GM18909 (cell line): Measurements from ENCODE around the gene CYP4F11.
"Not testable (repeated sequence)": the region's sequence is repeated elsewhere in the genome, so short reads cannot be mapped to it uniquely, and the experiment has no call there.

Source experiments
- ATAC-seq: cut with Tn5 transposase; IDR thresholded peaks from one replicate; pipeline ENCODE4 v1.9.1; 2021; ENCODE audit warnings: mild to moderate bottlenecking; ENCODE audit not compliant: unreplicated experiment, poor library complexity

Gene CYP4F11

GRCh38 chr19:15934332-15935078, at the start of gene CYP4F11:
TSS of gene CYP4F11 (minus strand) at chr19:15934529. CDS start at chr19:15934408, 121 bp downstream.
- ATAC-seq: no peak

GRCh38 chr19:15979293-15979692, 45.0 kb upstream of the CYP4F11 start:
- ATAC-seq: no peak

GRCh38 chr19:15977690-15978089, 43.4 kb upstream of the CYP4F11 start:
- no peak for ATAC-seq

- ATAC-seq: no peak
Measured at GRCh38 chr19:15976836-15977689, 42.7 kb upstream of the CYP4F11 start.

- no peak for ATAC-seq
Measured at GRCh38 chr19:15974856-15975255, 40.5 kb upstream of the CYP4F11 start.

- ATAC-seq: not testable (repeated sequence)
Measured at GRCh38 chr19:15972043-15972442, 37.7 kb upstream of the CYP4F11 start.

- ATAC-seq: no peak
Measured at GRCh38 chr19:15971224-15971780, 37.0 kb upstream of the CYP4F11 start.

GRCh38 chr19:15964231-15964630, 29.9 kb upstream of the CYP4F11 start:
- no peak for ATAC-seq

GRCh38 chr19:15962319-15962718, 28.0 kb upstream of the CYP4F11 start:
- ATAC-seq: no peak

GRCh38 chr19:15954820-15955219, 20.5 kb upstream of the CYP4F11 start:
- no peak for ATAC-seq

GRCh38 chr19:15948223-15949058, 14.1 kb upstream of the CYP4F11 start, which contains the start of gene OR10H4:
TSS of gene OR10H4 (plus strand) at chr19:15949008. CDS start at chr19:15949008, 0 bp downstream.
- no peak for ATAC-seq

GRCh38 chr19:15945301-15945700, 11.0 kb upstream of the CYP4F11 start:
- ATAC-seq: no peak

GRCh38 chr19:15944401-15944800, 10.1 kb upstream of the CYP4F11 start:
- no peak for ATAC-seq

- ATAC-seq: no peak
Measured at GRCh38 chr19:15937771-15938170, 3.4 kb upstream of the CYP4F11 start.

GRCh38 chr19:15936950-15937349, 2.6 kb upstream of the CYP4F11 start:
- no peak for ATAC-seq

GRCh38 chr19:15936173-15936572, 1.8 kb upstream of the CYP4F11 start:
- ATAC-seq: no peak

GRCh38 chr19:15935167-15935702, 906 bp upstream of the CYP4F11 start:
- ATAC-seq: no peak

- ATAC-seq: not testable (repeated sequence)
Measured at GRCh38 chr19:15933761-15934331, 483 bp downstream of the CYP4F11 start.

GRCh38 chr19:15928321-15928720, 6.0 kb downstream of the CYP4F11 start:
- no peak for ATAC-seq

GRCh38 chr19:15926484-15926883, 7.8 kb downstream of the CYP4F11 start:
- ATAC-seq: no peak
